ENCODE data around the gene POU2F2. TPM values are rescaled to one million over a fixed set of nuclear protein-coding genes. Genes with fewer than 3 reads are reported as not detected.

Gene POU2F2
- total and polyA plus RNA-seq, 2 experiments from 2014 or later: 2.3 to 4.6 TPM

DNA sequence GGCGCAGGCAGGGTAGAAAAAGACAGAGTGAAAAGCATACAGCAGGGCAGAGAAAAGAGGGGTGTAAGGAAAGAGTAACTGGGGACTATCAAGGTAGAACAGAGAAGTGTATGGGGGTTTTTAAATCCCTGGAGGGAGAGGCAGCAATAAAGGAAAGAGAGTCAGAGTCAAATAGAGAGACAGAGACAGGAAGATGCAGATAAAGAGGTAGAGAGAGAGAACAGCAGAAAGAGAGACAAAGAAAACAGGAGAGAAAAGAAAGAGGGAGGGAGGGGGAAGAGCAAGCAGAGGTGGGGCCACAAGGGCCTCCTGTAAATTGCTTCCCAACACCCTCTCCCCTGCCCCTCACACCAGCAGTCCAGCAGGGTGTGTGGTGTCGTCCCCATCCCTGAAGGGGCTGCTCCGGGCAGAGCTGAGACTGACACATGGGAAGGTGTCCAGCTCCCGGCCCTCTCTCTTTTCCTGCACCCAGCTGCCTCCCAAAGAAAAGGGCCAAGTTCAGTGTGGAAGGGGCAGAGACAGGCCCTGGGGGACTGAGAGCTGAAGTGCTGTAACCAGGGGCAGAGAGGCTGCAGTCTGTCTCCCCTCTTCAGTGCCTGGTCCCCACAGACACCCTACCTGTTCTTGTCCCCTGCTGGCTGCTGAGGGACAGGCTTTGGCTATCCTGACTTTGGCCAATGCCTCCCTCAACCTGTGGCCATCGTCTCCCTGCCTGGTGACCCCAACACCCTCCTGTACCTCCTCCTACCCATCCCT, 17.4 kb upstream of the POU2F2 start (continued):
- TF ChIP-seq, protein P1, sequence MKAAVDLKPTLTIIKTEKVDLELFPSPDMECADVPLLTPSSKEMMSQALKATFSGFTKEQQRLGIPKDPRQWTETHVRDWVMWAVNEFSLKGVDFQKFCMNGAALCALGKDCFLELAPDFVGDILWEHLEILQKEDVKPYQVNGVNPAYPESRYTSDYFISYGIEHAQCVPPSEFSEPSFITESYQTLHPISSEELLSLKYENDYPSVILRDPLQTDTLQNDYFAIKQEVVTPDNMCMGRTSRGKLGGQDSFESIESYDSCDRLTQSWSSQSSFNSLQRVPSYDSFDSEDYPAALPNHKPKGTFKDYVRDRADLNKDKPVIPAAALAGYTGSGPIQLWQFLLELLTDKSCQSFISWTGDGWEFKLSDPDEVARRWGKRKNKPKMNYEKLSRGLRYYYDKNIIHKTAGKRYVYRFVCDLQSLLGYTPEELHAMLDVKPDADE (IDR thresholded peaks at IDR 0.05): no peak
- TF ChIP-seq ZNF331 (CRISPR knock-in tag; IDR thresholded peaks at IDR 0.05; ENCODE audit: low read depth) (no peak), POLR2AphosphoS5 (IDR thresholded peaks at IDR 0.05; ENCODE audit: low read depth) (no peak), EZH2 (IDR thresholded peaks at IDR 0.05; ENCODE audit: low read depth, unreplicated experiment) (no peak), JUNB (IDR thresholded peaks at IDR 0.05; ENCODE audit: unreplicated experiment) (no peak)
- TF ChIP-seq, protein P2, sequence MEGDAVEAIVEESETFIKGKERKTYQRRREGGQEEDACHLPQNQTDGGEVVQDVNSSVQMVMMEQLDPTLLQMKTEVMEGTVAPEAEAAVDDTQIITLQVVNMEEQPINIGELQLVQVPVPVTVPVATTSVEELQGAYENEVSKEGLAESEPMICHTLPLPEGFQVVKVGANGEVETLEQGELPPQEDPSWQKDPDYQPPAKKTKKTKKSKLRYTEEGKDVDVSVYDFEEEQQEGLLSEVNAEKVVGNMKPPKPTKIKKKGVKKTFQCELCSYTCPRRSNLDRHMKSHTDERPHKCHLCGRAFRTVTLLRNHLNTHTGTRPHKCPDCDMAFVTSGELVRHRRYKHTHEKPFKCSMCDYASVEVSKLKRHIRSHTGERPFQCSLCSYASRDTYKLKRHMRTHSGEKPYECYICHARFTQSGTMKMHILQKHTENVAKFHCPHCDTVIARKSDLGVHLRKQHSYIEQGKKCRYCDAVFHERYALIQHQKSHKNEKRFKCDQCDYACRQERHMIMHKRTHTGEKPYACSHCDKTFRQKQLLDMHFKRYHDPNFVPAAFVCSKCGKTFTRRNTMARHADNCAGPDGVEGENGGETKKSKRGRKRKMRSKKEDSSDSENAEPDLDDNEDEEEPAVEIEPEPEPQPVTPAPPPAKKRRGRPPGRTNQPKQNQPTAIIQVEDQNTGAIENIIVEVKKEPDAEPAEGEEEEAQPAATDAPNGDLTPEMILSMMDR (conservative IDR thresholded peaks at IDR 0.05; ENCODE audit: low read depth in 2 of 2): no peak
- TF ChIP-seq, protein P3, sequence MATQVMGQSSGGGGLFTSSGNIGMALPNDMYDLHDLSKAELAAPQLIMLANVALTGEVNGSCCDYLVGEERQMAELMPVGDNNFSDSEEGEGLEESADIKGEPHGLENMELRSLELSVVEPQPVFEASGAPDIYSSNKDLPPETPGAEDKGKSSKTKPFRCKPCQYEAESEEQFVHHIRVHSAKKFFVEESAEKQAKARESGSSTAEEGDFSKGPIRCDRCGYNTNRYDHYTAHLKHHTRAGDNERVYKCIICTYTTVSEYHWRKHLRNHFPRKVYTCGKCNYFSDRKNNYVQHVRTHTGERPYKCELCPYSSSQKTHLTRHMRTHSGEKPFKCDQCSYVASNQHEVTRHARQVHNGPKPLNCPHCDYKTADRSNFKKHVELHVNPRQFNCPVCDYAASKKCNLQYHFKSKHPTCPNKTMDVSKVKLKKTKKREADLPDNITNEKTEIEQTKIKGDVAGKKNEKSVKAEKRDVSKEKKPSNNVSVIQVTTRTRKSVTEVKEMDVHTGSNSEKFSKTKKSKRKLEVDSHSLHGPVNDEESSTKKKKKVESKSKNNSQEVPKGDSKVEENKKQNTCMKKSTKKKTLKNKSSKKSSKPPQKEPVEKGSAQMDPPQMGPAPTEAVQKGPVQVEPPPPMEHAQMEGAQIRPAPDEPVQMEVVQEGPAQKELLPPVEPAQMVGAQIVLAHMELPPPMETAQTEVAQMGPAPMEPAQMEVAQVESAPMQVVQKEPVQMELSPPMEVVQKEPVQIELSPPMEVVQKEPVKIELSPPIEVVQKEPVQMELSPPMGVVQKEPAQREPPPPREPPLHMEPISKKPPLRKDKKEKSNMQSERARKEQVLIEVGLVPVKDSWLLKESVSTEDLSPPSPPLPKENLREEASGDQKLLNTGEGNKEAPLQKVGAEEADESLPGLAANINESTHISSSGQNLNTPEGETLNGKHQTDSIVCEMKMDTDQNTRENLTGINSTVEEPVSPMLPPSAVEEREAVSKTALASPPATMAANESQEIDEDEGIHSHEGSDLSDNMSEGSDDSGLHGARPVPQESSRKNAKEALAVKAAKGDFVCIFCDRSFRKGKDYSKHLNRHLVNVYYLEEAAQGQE (IDR thresholded peaks at IDR 0.05; ENCODE audit: unreplicated experiment): no peak

DNA sequence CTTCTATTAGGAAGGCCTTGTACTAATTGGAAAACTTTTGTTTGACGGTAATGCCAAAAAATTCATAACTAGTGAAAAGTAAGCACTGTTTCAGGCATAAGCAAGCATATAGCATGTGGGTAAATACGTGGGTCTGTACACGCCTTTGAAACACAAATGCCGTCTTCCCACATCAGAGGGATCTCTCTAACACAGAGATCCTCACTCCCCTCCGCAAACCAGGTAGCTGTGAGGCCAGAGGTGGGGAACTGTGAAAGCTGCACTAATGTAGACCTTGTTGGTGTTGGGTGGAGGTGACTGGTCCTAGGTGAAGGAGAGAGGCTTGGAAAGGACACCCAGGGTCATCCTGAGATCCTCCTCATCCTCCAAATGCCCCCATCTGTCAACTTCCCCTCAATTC, 16.0 kb upstream of the POU2F2 start:
- Histone ChIP-seq H4K20me1 (replicated peaks; ENCODE audit: insufficient read depth) (no peaks in the 10 kb centered on the region), H3K9me2 (ENCODE audit: insufficient read depth) (no peaks in the 10 kb centered on the region), H3K36me3 (ENCODE audit: insufficient read depth) (no peaks in the 10 kb centered on the region), H3K79me2 (replicated peaks; ENCODE audit: insufficient read depth) (no peaks in the 10 kb centered on the region), H2AFZ (no peak overlapping the region), H3K27ac (ENCODE audit: low read depth) (no peak overlapping the region), H3K4me2 (no peak overlapping the region), H3K4me1 (ENCODE audit: insufficient read depth) (peaks cover 30% of the 10 kb centered on the region), H3F3A (replicated peaks; ENCODE audit: low read depth) (0 out of 2 replicates have a peak, but pooled peaks cover 7% of the 10 kb centered on the region), H3K27me3 (ENCODE audit: insufficient read depth) (no peaks in the 10 kb centered on the region), H3K4me3 (no peak overlapping the region)
- H3K36me3 Mint-ChIP-seq (ENCODE audit: low read depth): no peaks in the 10 kb centered on the region
- H3K4me1 Mint-ChIP-seq: peaks cover 32% of the 10 kb centered on the region
- H3K4me3 Mint-ChIP-seq: no peak overlapping the region
- no peak for DNase-seq (ENCODE audit: low spot score)
- peaks cover 12% of the 10 kb centered on the region for H3K27me3 Mint-ChIP-seq (ENCODE audit: insufficient read depth, low read depth, poor library complexity)
- H3K27ac Mint-ChIP-seq: no peak overlapping the region
- no peak for ATAC-seq
- no peaks in the 10 kb centered on the region for H3K9me3 Mint-ChIP-seq
- TF ChIP-seq, protein P3 (IDR thresholded peaks at IDR 0.05; ENCODE audit: unreplicated experiment): no peak
- TF ChIP-seq ZNF114 (CRISPR knock-in tag; IDR thresholded peaks at IDR 0.05): no peak

Measured in GM23338 (cell line).